Measurements from ENCODE around the gene MCC. TPM values are rescaled to one million over a fixed set of nuclear protein-coding genes. Genes with fewer than 3 reads are reported as not detected.

The MCC gene
- total and polyA plus RNA-seq, 12 donors, result 4.2 to 34.1 (median 25.2) TPM

DNA sequence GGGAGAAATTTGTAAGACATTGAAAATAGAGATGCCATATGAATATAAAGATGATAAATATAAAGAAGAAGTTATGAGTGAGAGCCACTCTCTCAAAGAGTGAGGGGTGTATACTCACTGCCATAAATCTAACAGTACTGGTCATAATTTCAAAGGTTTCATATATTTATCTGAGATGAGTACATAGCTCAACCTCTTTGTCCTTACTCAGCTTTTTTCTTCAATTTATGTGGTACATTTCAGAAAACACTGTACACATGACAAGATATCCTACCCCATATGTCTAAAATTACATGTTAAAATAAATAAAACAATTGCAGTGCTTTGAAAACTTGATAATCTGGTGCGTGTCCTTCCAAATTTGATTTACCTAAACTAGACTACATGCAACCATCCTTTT, 5.2 kb upstream of the MCC start:
- Histone ChIP-seq H3K9me3 (peaks cover 0 to 18% (median 5%) of the 10 kb centered on the region in 11 donors), H3K27ac (no peak overlapping the region), H3K4me3 (no peak overlapping the region), H3K27me3 (peaks cover 0 to 88% (median 13%) of the 10 kb centered on the region in 7 donors), H3K36me3 (no peaks in the 10 kb centered on the region), H3K4me1 (peaks cover 0 to 19% (median 3%) of the 10 kb centered on the region in 9 donors)
- TF ChIP-seq, protein P1, sequence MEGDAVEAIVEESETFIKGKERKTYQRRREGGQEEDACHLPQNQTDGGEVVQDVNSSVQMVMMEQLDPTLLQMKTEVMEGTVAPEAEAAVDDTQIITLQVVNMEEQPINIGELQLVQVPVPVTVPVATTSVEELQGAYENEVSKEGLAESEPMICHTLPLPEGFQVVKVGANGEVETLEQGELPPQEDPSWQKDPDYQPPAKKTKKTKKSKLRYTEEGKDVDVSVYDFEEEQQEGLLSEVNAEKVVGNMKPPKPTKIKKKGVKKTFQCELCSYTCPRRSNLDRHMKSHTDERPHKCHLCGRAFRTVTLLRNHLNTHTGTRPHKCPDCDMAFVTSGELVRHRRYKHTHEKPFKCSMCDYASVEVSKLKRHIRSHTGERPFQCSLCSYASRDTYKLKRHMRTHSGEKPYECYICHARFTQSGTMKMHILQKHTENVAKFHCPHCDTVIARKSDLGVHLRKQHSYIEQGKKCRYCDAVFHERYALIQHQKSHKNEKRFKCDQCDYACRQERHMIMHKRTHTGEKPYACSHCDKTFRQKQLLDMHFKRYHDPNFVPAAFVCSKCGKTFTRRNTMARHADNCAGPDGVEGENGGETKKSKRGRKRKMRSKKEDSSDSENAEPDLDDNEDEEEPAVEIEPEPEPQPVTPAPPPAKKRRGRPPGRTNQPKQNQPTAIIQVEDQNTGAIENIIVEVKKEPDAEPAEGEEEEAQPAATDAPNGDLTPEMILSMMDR (IDR thresholded peaks at IDR 0.05), result no peak
- ATAC-seq (no peak), DNase-seq (no peak)
- intact Hi-C loops (cut with DNase I), result no loop called here
- 88 to 92% methylated on average over 1 of the region's 1 CpG for WGBS, 2 donors

DNA sequence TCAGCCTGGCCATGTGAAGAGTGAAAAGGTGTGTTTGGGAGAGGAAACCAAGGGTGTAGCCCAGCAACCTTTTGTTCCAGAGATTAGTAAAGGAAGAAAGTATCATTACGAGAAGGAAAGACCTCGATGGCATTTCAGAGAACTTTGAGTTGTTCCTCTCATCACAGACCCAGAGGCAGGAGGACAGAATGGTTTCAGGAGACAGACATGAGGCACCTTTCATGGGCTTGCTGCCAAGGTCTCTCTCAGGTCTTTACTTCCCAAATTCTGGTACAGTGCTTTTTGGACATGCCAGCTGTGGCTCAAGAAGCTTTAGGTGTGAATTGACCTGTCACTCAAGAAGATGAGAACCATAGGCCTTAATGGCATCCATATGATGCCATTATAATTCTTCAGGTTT, 2.8 kb upstream of the MCC start:
- H3K27me3 ChIP-seq, result peaks cover 0 to 98% (median 25%) of the 10 kb centered on the region in 7 donors
- TF ChIP-seq, protein P1 (IDR thresholded peaks at IDR 0.05), result no peak
- H3K4me1 ChIP-seq, result peaks cover 0 to 33% (median 13%) of the 10 kb centered on the region in 9 donors
- intact Hi-C loops (cut with DNase I), result no loop called here
- peaks cover 0 to 18% (median 5%) of the 10 kb centered on the region in 11 donors for H3K9me3 ChIP-seq
- no peak overlapping the region for H3K4me3 ChIP-seq
- 92 to 94% methylated on average over 2 of the region's 2 CpGs for WGBS, 2 donors
- no peak overlapping the region for H3K27ac ChIP-seq
- ATAC-seq, result no peak
- DNase-seq, result no peak
- H3K36me3 ChIP-seq, result no peaks in the 10 kb centered on the region

DNA sequence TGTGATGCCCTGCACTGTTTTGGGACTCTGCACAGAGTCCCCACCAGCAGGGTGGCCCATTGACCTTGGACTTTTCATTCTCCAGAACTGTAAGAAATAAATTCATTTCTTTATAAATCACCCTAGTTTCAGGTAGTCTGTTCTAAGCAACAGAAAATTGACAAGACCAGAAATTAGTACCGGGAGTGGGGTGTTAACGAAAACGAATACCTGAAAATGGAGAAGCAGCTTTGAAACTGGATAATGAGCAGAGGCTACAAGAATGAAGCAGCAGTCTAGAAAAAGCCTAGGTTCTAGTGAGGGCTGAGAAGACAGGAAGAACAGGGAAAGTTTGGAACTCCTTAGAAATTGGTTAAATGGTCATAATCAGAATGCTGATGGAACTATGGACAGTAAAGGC, 2.1 kb upstream of the MCC start:
- Histone ChIP-seq H3K9me3 (peaks cover 0 to 18% (median 5%) of the 10 kb centered on the region in 11 donors), H3K36me3 (no peaks in the 10 kb centered on the region), H3K4me1 (peaks cover 0 to 28% (median 13%) of the 10 kb centered on the region in 9 donors), H3K27ac (no peak overlapping the region), H3K4me3 (no peak overlapping the region), H3K27me3 (peaks cover 0 to 98% (median 25%) of the 10 kb centered on the region in 7 donors)
- intact Hi-C loops (cut with DNase I), result no loop called here
- whole genome bisulfite sequencing, 2 donors, result 98 to 99% methylated on average over 3 of the region's 3 CpGs
- no peak for DNase-seq
- ATAC-seq, result no peak
- TF ChIP-seq, protein P1 (IDR thresholded peaks at IDR 0.05), result no peak

GRCh38 chr5:113489299-113489698, 1.0 kb upstream of the MCC start:
- Histone ChIP-seq H3K9me3 (peaks cover 0 to 18% (median 5%) of the 10 kb centered on the region in 11 donors), H3K27ac (peak overlapping the region in 2 of 10 donors; percentile 31 to 32), H3K4me3 (peak overlapping the region in 1 of 10 donors; percentile 60), H3K27me3 (peaks cover 0 to 98% (median 25%) of the 10 kb centered on the region in 7 donors), H3K36me3 (no peaks in the 10 kb centered on the region), H3K4me1 (peaks cover 0 to 27% (median 13%) of the 10 kb centered on the region in 9 donors)
- TF ChIP-seq, protein P1 (IDR thresholded peaks at IDR 0.05), result no peak
- DNase-seq (no peak), ATAC-seq (peak in 7 of 8 donors; percentile 49 to 76 (median 67))
- intact Hi-C loops (cut with DNase I), result no loop called here
- WGBS, 2 donors, result 61 to 62% methylated on average over 3 of the region's 3 CpGs

All from heart right ventricle (tissue), 16 donors.